ENCODE data around the gene RUNX2. TPM values are rescaled to one million over a fixed set of nuclear protein-coding genes. Genes with fewer than 3 reads are reported as not detected.

The RUNX2 gene
- total and polyA plus RNA-seq, 2 of the 8 experiments (the other 6 are each of a cell fraction or from before 2014, with no cell fraction given), result 0.26 to 1.2 TPM

- H3K27ac ChIP-seq (ENCODE audit: low read depth, low read length), result no peak overlapping the region
- no peak overlapping the region for H4K5ac ChIP-seq (ENCODE audit: insufficient read length, low read depth, low read length)
- no peak overlapping the region for H2BK15ac ChIP-seq (ENCODE audit: low read length)
- no peaks in the 10 kb centered on the region for H3K27me3 ChIP-seq (replicated peaks in 1 of 4; ENCODE audit: control insufficient read depth in 3 of 4, extremely low read depth in 1 of 4, insufficient read depth in 3 of 4, low read length in 3 of 4)
- no peak overlapping the region for H2AFZ ChIP-seq (ENCODE audit: low read length)
- H2BK12ac ChIP-seq (ENCODE audit: low read depth, low read length), result no peak overlapping the region
- H3K4me1 ChIP-seq (replicated peaks in 1 of 4; ENCODE audit: control insufficient read depth in 3 of 4, insufficient read depth in 4 of 4, low read length in 3 of 4), result 0 out of 7 replicates have a peak, but pooled peaks cover 0 to 1% (median 0%) of the 10 kb centered on the region in 4 experiments
- H2AK5ac ChIP-seq (ENCODE audit: low read depth, low read length), result no peak overlapping the region
- FAIRE-seq (no peak), DNase-seq (ENCODE audit: low read depth in 1 of 2, low spot score in 2 of 2) (no peak)
- no peak overlapping the region for H3K4ac ChIP-seq (replicated peaks; ENCODE audit: insufficient read length, low read depth, low read length)
- H2BK120ac ChIP-seq (replicated peaks; ENCODE audit: low read depth, low read length), result no peak overlapping the region
- no peak overlapping the region for H3K9ac ChIP-seq (replicated peaks in 1 of 4; ENCODE audit: extremely low read depth in 1 of 4, low read depth in 3 of 4, low read length in 3 of 4)
- no peak overlapping the region for H3K18ac ChIP-seq (ENCODE audit: extremely low read depth, low read length)
- TF ChIP-seq EGR1 (IDR thresholded peaks at IDR 0.05; ENCODE audit: borderline replicate concordance, low read depth, low read length) (no peak), RNF2 (IDR thresholded peaks at IDR 0.05; ENCODE audit: borderline replicate concordance, low read depth, low read length, missing control alignments, poor library complexity, severe bottlenecking) (no peak), SRF (IDR thresholded peaks at IDR 0.05; ENCODE audit: low read depth, low read length) (no peak), TAF1 (IDR thresholded peaks at IDR 0.05; ENCODE audit: low read depth, low read length) (no peak), E2F6 (IDR thresholded peaks at IDR 0.05) (no peak), RXRA (IDR thresholded peaks at IDR 0.05; ENCODE audit: insufficient read depth, low read depth, low read length) (no peak), SIN3A (conservative IDR thresholded peaks at IDR 0.05 in 1 of 2, IDR thresholded peaks at IDR 0.05 in 1 of 2; ENCODE audit: low read depth in 1 of 2, low read length in 2 of 2) (no peak), RBBP5 (IDR thresholded peaks at IDR 0.05; ENCODE audit: borderline replicate concordance, low read depth, low read length) (no peak)
- no peak overlapping the region for H4K8ac ChIP-seq (ENCODE audit: extremely low read depth, insufficient read depth, low read length)
- H3K56ac ChIP-seq (replicated peaks; ENCODE audit: insufficient read length, low read depth, low read length), result no peak overlapping the region
- ChIA-PET POLR2A (ENCODE audit: partially characterized antibody) (no interaction called here), CTCF (ENCODE audit: partially characterized antibody) (interaction anchor here (0.9 to 1.8 kb wide), 2 partner anchors 109 to 937 kb away, joined by 3 to 5 read pairs; no protein-coding TSS in a partner anchor)
- no peak overlapping the region for H3K4me3 ChIP-seq (ENCODE audit: extremely low read depth in 1 of 4, insufficient read depth in 2 of 4, low read depth in 3 of 4, low read length in 4 of 4)
- no peaks in the 10 kb centered on the region for H3K79me2 ChIP-seq (ENCODE audit: control insufficient read depth in 1 of 2, insufficient read depth in 2 of 2, low read length in 2 of 2)
- no peak overlapping the region for H2BK5ac ChIP-seq (ENCODE audit: low read depth, low read length)
- no peak overlapping the region for H2BK20ac ChIP-seq (ENCODE audit: low read length)
- WGBS, 2 experiments (ENCODE audit: extremely low coverage in 1 of 2, insufficient coverage in 1 of 2, insufficient read length in 1 of 2, insufficient replicate concordance in 2 of 2, low coverage in 1 of 2, low lambda C conversion rate in 2 of 2, missing lambda C conversion rate in 1 of 2), result 86% methylated on average over 1 of the region's 1 CpG; no CpG with 5 or more reads in 1 of the 2 experiments
- no peak overlapping the region for H3K4me2 ChIP-seq (ENCODE audit: insufficient read depth in 1 of 2, low read depth in 2 of 2, low read length in 2 of 2)
- no peaks in the 10 kb centered on the region for H4K20me1 ChIP-seq (replicated peaks in 1 of 2; ENCODE audit: control insufficient read depth in 1 of 2, insufficient read depth in 2 of 2, low read length in 2 of 2)
- no peaks in the 10 kb centered on the region; the same call in 1 of the 2 replicates for H3K23me2 ChIP-seq (ENCODE audit: low read depth, low read length)
- no peaks in the 10 kb centered on the region for H3K79me1 ChIP-seq (ENCODE audit: low read depth, low read length)
- H4K91ac ChIP-seq (replicated peaks; ENCODE audit: insufficient read length, low read length), result no peak overlapping the region
- H3K36me3 ChIP-seq (ENCODE audit: control insufficient read depth in 2 of 4, insufficient read depth in 4 of 4, low read length in 3 of 4), result no peaks in the 10 kb centered on the region
- H3K14ac ChIP-seq (ENCODE audit: insufficient read length), result no peak overlapping the region
- H3K9me3 ChIP-seq (ENCODE audit: insufficient read depth in 2 of 2, low read depth in 1 of 2, low read length in 1 of 2), result no peaks in the 10 kb centered on the region
- no peak overlapping the region for H3K23ac ChIP-seq (ENCODE audit: insufficient read length)
These were observed 277.8 kb downstream of the RUNX2 start for GRCh38 chr6:45605971-45606370.

All from H1 (cell line).